Choroid plexus epithelial cell (primary cell): ENCODE results near the gene FXYD3.
A peak's percentile ranks its signal among the peaks of the same experiment; 100 is the strongest.

ENCODE experiments used
- DNase-seq: peaks from one replicate; pipeline ENCODE4 v3.0.0-alpha.2; 2010; ENCODE audit warnings: low read depth
- H3K4me3 ChIP-seq: 2 replicates; pipeline ENCODE4 v1.5.1; 2011; ENCODE audit warnings: low read depth, mild to moderate bottlenecking, control low read depth, low read length, moderate library complexity
- CTCF ChIP-seq: conservative IDR thresholded peaks from 2 replicates; pipeline ENCODE4 v1.5.1; 2011; ENCODE audit warnings: low read depth, mild to moderate bottlenecking, control low read depth, inconsistent platforms, low read length, moderate library complexity

The FXYD3 gene

GRCh38 chr19:35162471-35163326 lies 47.1 kb downstream of the FXYD3 start:
- TF ChIP-seq CTCF = no peak
- DNase-seq = peak; percentile 72

DNA sequence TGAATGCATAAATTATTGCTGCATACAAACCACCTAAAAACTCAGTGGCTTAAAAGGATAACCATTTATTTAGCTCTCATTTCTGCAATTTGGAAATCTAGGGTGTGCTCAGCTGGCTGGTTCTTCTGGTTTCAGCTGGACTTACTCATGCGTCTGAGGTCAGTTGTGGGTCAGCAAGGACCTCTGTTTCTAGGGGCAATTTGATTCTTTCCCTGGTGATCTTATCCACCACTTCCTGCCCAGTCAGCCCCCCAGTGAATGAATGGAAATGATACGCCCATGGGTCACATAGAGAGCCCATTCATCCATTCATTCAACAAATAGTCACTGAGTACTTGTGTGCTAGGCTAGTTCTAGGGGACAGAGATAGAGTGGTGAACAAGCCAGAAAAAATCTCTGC lies 48.8 kb downstream of the FXYD3 start:
- DNase-seq = no peak
- no peak overlapping the region for H3K4me3 ChIP-seq
- no peak for TF ChIP-seq CTCF

More at GRCh38 chr19:35162471-35163326, 47.1 kb downstream of the FXYD3 start:
- no peak overlapping the region for H3K4me3 ChIP-seq

DNA sequence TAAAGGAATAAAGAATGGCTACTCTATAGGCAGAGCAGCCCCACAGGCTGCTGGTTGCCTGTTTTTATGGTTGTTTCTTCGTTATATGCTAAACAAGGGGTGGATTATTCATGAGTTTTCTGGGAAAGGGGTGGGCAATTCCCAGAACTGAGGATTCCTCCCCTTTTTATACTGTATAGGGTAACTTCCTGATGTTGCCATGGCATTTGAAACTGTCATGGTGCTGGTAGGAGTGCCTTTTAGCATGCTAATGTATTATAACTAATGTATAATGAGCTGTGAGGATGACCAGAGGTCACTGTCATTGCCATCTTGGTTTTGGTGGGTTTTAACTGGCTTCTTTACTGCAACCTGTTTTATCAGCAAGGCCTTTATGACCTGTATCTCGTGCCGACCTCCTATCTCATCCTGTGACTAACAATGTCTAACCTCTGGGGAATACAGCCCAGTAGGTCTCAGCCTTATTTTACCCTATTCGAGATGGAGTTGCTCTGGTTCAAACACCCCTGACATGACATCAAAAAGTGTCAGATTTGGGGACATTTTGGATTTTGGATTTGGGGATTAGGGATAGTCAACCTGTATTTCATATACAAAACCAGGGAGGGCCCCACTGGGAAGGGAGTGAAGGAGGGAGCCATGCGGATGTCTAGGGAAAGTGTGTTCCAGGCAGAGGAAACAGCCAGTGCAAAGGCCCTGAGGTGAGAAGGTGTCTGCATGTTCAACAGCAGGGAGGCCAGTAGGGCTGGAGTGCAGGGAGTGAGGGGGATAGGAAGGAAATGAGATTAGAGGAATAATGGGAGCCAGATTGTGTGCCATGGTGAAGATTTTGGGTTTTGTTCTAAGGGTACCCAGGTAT lies 49.8 kb downstream of the FXYD3 start:
- TF ChIP-seq CTCF = no peak
- no peak overlapping the region for H3K4me3 ChIP-seq
- no peak for DNase-seq

DNA sequence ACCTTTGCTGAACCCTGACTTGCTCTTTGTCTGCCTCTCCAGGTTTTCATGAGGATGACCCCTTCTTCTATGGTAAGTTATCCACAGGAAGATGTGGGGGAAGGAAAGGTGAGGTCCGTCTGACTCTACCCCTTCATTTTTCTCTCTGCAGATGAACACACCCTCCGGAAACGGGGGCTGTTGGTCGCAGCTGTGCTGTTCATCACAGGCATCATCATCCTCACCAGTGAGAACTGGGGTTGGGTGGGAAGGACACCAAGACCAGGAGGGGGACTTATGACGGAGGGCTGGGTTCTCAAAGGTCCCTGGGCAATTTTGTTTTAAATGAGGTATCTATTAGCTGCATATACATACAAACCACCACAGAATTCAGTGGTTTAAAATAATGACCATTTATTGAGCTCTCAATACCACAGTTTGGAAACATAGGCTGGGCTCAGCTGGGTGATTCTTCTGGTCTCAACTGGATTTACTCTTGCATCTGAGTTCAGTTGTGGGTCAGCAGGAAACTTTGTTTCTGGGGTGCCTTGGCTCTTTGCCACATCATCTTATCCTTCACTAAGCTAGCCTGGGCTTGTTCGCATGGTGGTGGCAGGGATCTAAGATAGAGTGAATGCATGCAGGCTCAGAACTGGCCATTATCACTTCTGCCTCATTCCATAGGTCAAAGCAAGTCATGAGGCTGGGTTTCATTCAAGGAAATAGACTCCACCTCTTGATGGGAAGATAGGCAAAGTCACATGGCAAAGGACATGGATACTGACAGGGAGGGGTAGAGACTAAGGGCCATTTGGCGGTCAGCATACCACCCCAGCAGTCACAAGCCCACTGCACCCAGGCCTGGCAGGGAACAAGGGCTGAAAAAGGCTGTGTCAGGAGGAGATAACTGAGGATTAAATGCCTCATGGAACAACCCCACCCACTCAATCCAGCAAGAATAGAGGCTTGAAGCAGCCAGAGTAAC lies 50.8 kb downstream of the FXYD3 start:
- no peak for TF ChIP-seq CTCF
- H3K4me3 ChIP-seq = no peak overlapping the region
- DNase-seq = no peak

DNA sequence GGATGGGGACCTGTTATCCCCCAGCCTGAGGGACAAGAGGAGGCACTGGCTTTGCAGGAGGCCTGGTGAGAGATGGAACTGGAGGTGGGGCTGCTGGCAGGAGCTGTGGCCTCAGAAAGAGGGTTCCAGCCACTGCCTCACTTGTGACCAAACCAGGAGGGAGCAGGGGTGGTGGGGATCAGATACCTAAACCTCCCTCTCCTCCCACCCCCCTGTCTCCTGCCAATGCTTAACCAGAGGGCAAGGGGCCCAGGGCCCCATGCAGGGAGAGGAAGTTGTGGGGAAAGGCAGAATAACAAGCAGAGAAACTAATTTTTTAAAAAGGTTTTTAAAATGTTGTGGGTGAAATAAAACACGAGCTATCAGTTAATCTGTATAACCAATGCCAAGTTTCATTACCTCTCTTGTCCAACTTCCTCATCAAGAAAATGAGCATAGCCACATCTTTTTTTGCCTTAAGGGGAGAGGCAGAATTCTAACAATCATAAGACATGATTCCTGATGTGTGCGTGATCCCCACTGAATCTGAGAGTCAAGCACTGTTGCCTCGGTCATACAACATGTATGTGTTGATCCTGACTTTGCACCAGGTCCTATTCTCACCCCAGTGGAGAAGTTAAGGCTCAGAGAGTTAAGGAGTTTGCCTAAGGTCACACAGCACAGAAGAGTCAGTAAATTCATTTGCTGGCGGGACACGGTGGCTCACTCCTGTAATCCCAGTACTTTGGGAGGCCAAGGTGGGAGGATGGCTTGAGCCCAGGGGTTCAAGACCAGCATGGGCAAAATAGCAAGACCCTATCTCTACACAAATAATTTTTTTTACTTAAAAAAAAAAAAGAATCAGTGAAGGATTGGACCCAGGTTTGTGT lies 51.9 kb downstream of the FXYD3 start:
- DNase-seq = no peak
- no peak overlapping the region for H3K4me3 ChIP-seq
- no peak for TF ChIP-seq CTCF

GRCh38 chr19:35168196-35168595 lies 52.6 kb downstream of the FXYD3 start:
- no peak for TF ChIP-seq CTCF
- DNase-seq = no peak
- no peak overlapping the region for H3K4me3 ChIP-seq
